Gastrocnemius medialis (tissue), 4 donors: ENCODE measurements around the gene UTP11. TPM values are rescaled to one million over a fixed set of nuclear protein-coding genes. Genes with fewer than 3 reads are reported as not detected.

Experiments used
- ATAC-seq, 2 donors: fragments of 150-250 bp; one replicate each; pipeline ENCODE4 v1.9.1; 2016
- DNase-seq, 2 donors: peaks; one replicate each; pipeline ENCODE4 v3.0.0-alpha.2; 2019
- H3K27ac ChIP-seq, 4 donors: fragments of 200-600 bp; sonication (generic); 1 replicate in 1 of 4; 2 replicates in 3 of 4; pipeline ENCODE4 v1.5.1; 2016 to 2018; ENCODE audit warnings: mild to moderate bottlenecking in 2 of 4, moderate library complexity in 1 of 4
- H3K27me3 ChIP-seq, 3 donors: fragments of 200-600 bp; sonication (generic) in 2 of 3; 1 replicate in 1 of 3; 2 replicates in 2 of 3; pipeline versions ENCODE4 v1.5.1 to v1.6.0; 2016 to 2019; ENCODE audit warnings: mild to moderate bottlenecking in 1 of 3, moderate library complexity in 1 of 3
- H3K36me3 ChIP-seq, 2 donors: fragments of 200-600 bp; sonication (generic) in 1 of 2; one replicate each; pipeline ENCODE4 v1.5.1; 2017 to 2018
- H3K4me1 ChIP-seq, 2 donors: fragments of 200-600 bp; sonication (generic) in 1 of 2; one replicate each; pipeline ENCODE4 v1.5.1; 2016 to 2017; ENCODE audit warnings: mild to moderate bottlenecking in 2 of 2
- H3K4me3 ChIP-seq, 4 donors: fragments of 200-600 bp; sonication (generic) in 3 of 4; 1 replicate in 1 of 4; 2 replicates in 3 of 4; pipeline ENCODE4 v1.5.1; 2016 to 2019; ENCODE audit warnings: mild to moderate bottlenecking in 2 of 4
- H3K9me3 ChIP-seq, 3 donors: fragments of 200-600 bp; sonication (generic) in 2 of 3; 1 replicate in 1 of 3; 2 replicates in 2 of 3; pipeline ENCODE4 v1.5.1; 2016 to 2019
- CTCF ChIP-seq, 5 experiments: fragments of 450-650 bp in 3 of 5; fragments of 200-600 bp in 2 of 5; sonication (generic) in 2 of 5; IDR thresholded peaks in 4 of 5; conservative IDR thresholded peaks in 1 of 5; 1 replicate in 4 of 5; 2 replicates in 1 of 5; pipeline ENCODE4 v1.5.1; 2016 to 2019; ENCODE audit warnings: antibody characterized with exemption in 5 of 5, mild to moderate bottlenecking in 3 of 5, moderate library complexity in 3 of 5
- POLR2A ChIP-seq, 2 donors: fragments of 450-650 bp; IDR thresholded peaks; one replicate each; pipeline ENCODE4 v1.6.1; 2017; ENCODE audit warnings: antibody characterized with exemption in 2 of 2, mild to moderate bottlenecking in 2 of 2, moderate library complexity in 2 of 2
- in situ Hi-C, 4 donors: fragments of 200-750 bp; cut with MboI; loops; one replicate each; pipeline versions ENCODE4 v1.15.0 to v1.8.0; 2017; ENCODE audit warnings: low sequenced_read_pairs in 4 of 4
- intact Hi-C: fragments of 100-400 bp; cut with DNase I; formaldehyde crosslinking; loops from one replicate; pipeline ENCODE4 v1.15.1; 2023; ENCODE audit warnings: low total_unique reads
- total RNA-seq, 4 donors: library from RNA; depleted of rRNA; stranded (reverse); fragments of >200 nt; gene quantifications; one replicate each; pipeline versions ENCODE4 v1.1.0 to v1.2.3, GENCODE V29; 2016

The UTP11 gene
- total RNA-seq, 4 donors from 2014 or later: 141 to 206 (median 186) TPM

DNA sequence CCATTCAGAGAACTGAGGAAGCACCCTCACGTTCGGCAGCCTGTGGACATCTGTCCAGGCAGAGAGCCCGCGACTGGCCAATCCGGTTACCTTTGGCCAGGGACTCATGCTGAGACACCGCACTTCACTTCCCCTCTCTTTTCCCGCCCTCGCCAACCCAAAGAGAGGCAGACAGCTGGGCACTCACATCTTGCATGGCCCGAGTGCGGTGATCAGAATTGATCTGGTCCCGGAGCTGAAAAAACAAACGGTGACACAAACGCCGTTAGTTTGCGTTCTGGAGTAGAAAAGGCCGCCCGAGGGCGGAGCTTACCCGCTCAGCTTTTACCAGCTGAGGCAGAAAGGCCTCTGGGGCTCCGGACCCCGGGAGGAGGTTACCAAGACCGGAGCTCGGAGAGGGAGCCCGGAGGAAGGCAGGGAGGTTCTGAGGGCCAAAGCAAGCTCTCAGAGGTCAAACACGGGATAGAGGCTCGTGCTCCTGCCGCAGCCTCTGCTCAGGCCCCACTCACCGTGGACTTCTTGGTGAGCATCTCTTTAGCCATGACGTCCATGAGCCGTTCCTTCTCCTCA, 23.1 kb upstream of the UTP11 start:
- in situ Hi-C loops (no loop called here), intact Hi-C loops (no loop called here)
- H3K27me3 ChIP-seq: no peaks in the 10 kb centered on the region
- peaks cover 14 to 30% of the 10 kb centered on the region in 2 donors for H3K4me1 ChIP-seq
- ATAC-seq (peak in 1 of 2 donors; percentile 10), DNase-seq (no peak)
- H3K36me3 ChIP-seq: peaks cover 2 to 34% of the 10 kb centered on the region in 2 donors
- no peak for TF ChIP-seq CTCF (IDR thresholded peaks at IDR 0.05 in 4 of 5, conservative IDR thresholded peaks at IDR 0.05 in 1 of 5)
- no peak for TF ChIP-seq POLR2A (IDR thresholded peaks at IDR 0.05)
- H3K27ac ChIP-seq: peak overlapping the region; percentile 82 to 100 (median 96)
- no peaks in the 10 kb centered on the region for H3K9me3 ChIP-seq
- peak overlapping the region; percentile 74 to 88 (median 80) for H3K4me3 ChIP-seq

DNA sequence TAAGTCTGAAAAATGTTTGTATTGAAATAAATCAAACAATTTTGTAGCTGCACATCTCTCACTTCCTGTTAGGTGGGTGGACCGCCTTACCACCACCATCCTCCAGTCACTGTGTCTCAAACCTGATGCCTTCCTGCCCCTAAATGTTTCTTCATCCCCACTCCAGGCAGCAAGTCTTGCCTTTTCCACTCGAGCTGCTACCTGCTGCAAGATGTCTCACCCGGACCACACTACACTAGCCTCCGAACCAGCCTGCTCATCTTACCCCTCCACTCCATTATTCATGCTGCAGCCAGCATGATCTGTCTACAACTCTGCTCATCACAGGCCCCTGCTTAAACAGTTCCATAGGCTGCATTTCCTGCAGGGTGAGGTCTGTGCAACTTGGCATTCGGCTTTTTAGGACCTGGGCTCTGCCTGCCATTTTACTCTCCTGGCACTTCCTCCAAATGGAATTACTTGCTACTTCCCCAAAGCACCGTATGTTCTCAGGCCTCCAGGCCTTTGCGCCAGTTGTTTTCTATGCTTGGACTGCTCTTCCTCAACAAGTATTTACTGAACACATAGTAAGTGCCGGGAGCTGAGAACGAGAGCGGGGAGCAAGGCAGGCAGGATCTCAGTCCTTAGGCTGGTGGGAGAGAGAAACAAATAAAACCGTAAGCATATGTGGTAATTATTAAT, 17.5 kb upstream of the UTP11 start:
- Histone ChIP-seq H3K36me3 (peaks cover 0 to 24% of the 10 kb centered on the region in 2 donors), H3K27me3 (no peaks in the 10 kb centered on the region), H3K27ac (peak overlapping the region; percentile 94 to 100 (median 98)), H3K4me3 (peak overlapping the region in 1 of 4 donors; percentile 37), H3K9me3 (no peaks in the 10 kb centered on the region), H3K4me1 (peaks cover 31 to 51% of the 10 kb centered on the region in 2 donors)
- no peak for ATAC-seq
- intact Hi-C loops (loop anchor here (5.0 kb wide), 1 partner anchor 103 kb away; no protein-coding TSS in a partner anchor), in situ Hi-C loops (no loop called here)
- TF ChIP-seq CTCF (IDR thresholded peaks at IDR 0.05 in 4 of 5, conservative IDR thresholded peaks at IDR 0.05 in 1 of 5) (no peak), POLR2A (IDR thresholded peaks at IDR 0.05) (no peak)
- no peak for DNase-seq

- Histone ChIP-seq H3K36me3 (peaks cover 0 to 24% of the 10 kb centered on the region in 2 donors), H3K27me3 (no peaks in the 10 kb centered on the region), H3K4me1 (peaks cover 36 to 58% of the 10 kb centered on the region in 2 donors), H3K4me3 (peak overlapping the region; percentile 32 to 41 (median 36)), H3K9me3 (no peaks in the 10 kb centered on the region), H3K27ac (peak overlapping the region; percentile 94 to 100 (median 98))
- intact Hi-C loops: no loop called here
- ATAC-seq (peak; percentile 12 to 18), DNase-seq (peak in 1 of 2 donors; percentile 82)
- peak; percentile 27 to 49 for TF ChIP-seq POLR2A (IDR thresholded peaks at IDR 0.05)
- TF ChIP-seq CTCF (IDR thresholded peaks at IDR 0.05 in 4 of 5, conservative IDR thresholded peaks at IDR 0.05 in 1 of 5): no peak
- in situ Hi-C loops: no loop called here
Observed at GRCh38 chr1:37995751-37996345, 16.7 kb upstream of the UTP11 start.

GRCh38 chr1:37997256-37998088, 15.1 kb upstream of the UTP11 start:
- Histone ChIP-seq H3K4me1 (peaks cover 47 to 59% of the 10 kb centered on the region in 2 donors), H3K27ac (peak overlapping the region; percentile 94 to 100 (median 98)), H3K4me3 (peak overlapping the region in 1 of 4 donors; percentile 74), H3K36me3 (peaks cover 0 to 27% of the 10 kb centered on the region in 2 donors), H3K27me3 (no peaks in the 10 kb centered on the region), H3K9me3 (no peaks in the 10 kb centered on the region)
- intact Hi-C loops: no loop called here
- DNase-seq (no peak), ATAC-seq (no peak)
- in situ Hi-C loops: no loop called here
- no peak for TF ChIP-seq CTCF (IDR thresholded peaks at IDR 0.05 in 4 of 5, conservative IDR thresholded peaks at IDR 0.05 in 1 of 5)
- no peak for TF ChIP-seq POLR2A (IDR thresholded peaks at IDR 0.05)
